ENCODE results near the gene PROCR.

Gene PROCR

GRCh38 chr20:35133735-35134134 lies 38.1 kb upstream of the PROCR start:
- H3K4me3 ChIP-seq (ENCODE audit: low read length), result no peak overlapping the region
- no peak for DNase-seq (ENCODE audit: low read depth)
- TF ChIP-seq CTCF (IDR thresholded peaks at IDR 0.05; ENCODE audit: insufficient read depth, low read depth, low read length, missing control alignments), result no peak

GRCh38 chr20:35134472-35134871 lies 37.4 kb upstream of the PROCR start:
- no peak for DNase-seq (ENCODE audit: low read depth)
- TF ChIP-seq CTCF (IDR thresholded peaks at IDR 0.05; ENCODE audit: insufficient read depth, low read depth, low read length, missing control alignments), result no peak

GRCh38 chr20:35134880-35135279 lies 37.0 kb upstream of the PROCR start:
- DNase-seq (ENCODE audit: low read depth), result no peak
- H3K4me3 ChIP-seq (ENCODE audit: low read length), result no peak overlapping the region
- no peak for TF ChIP-seq CTCF (IDR thresholded peaks at IDR 0.05; ENCODE audit: insufficient read depth, low read depth, low read length, missing control alignments)

More at GRCh38 chr20:35134472-35134871, 37.4 kb upstream of the PROCR start:
- no peak overlapping the region for H3K4me3 ChIP-seq (ENCODE audit: low read length)

GRCh38 chr20:35135867-35136586 lies 35.8 kb upstream of the PROCR start:
- peak; percentile 49 for DNase-seq (ENCODE audit: low read depth)
- H3K4me3 ChIP-seq (ENCODE audit: low read length), result no peak overlapping the region
- TF ChIP-seq CTCF (IDR thresholded peaks at IDR 0.05; ENCODE audit: insufficient read depth, low read depth, low read length, missing control alignments), result no peak

GRCh38 chr20:35144694-35145093 lies 27.2 kb upstream of the PROCR start:
- no peak for DNase-seq (ENCODE audit: low read depth)
- no peak overlapping the region for H3K4me3 ChIP-seq (ENCODE audit: low read length)
- no peak for TF ChIP-seq CTCF (IDR thresholded peaks at IDR 0.05; ENCODE audit: insufficient read depth, low read depth, low read length, missing control alignments)

GRCh38 chr20:35145141-35145564 lies 26.7 kb upstream of the PROCR start:
- TF ChIP-seq CTCF (IDR thresholded peaks at IDR 0.05; ENCODE audit: insufficient read depth, low read depth, low read length, missing control alignments), result peak; percentile 88
- peak; percentile 77 for DNase-seq (ENCODE audit: low read depth)
- H3K4me3 ChIP-seq (ENCODE audit: low read length), result no peak overlapping the region
